Measurements from ENCODE around the gene NGEF. TPM values are rescaled to one million over a fixed set of nuclear protein-coding genes. Genes with fewer than 3 reads are reported as not detected.
"Not testable (repeated sequence)": the region's sequence is repeated elsewhere in the genome, so short reads cannot be mapped to it uniquely, and the experiment has no call there.

The NGEF gene
- total and polyA plus RNA-seq, 2 donors = 4.1 to 4.2 TPM

DNA sequence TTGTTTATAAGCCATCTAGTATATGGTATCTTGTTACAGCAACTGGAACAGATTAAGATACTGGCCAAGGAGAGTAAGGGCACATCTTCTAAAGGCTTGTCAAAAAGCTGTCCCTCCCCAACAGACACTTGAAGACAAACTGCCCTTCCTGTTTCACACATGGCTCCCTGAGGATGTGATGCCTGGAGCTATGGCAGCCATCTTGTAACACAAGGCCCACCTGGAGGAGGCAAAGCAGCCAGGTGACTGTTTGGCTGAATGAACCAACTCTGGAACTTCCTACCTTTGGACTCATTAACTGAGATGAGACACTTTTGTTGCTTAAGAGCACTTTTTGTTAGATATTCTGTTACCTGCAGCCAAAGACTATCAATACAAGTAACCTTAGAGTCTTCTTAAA lies 88.6 kb downstream of the NGEF start:
- Histone ChIP-seq H3K36me3 (ENCODE audit: insufficient read depth) (no peaks in the 10 kb centered on the region), H3K27ac (ENCODE audit: low read depth) (no peak overlapping the region), H3K4me1 (ENCODE audit: insufficient read depth) (peaks cover 2% of the 10 kb centered on the region), H3K4me3 (ENCODE audit: low read depth, low read length) (no peak overlapping the region)
- DNase-seq (ENCODE audit: extremely low spot score) = no peak

GRCh38 chr2:232920760-232921159 lies 92.3 kb downstream of the NGEF start:
- H3K4me1 ChIP-seq (ENCODE audit: insufficient read depth) = no peaks in the 10 kb centered on the region
- no peak overlapping the region for H3K27ac ChIP-seq (ENCODE audit: low read depth)
- 80% methylated on average over 3 of the region's 3 CpGs for WGBS
- DNase-seq (ENCODE audit: extremely low spot score) = no peak
- no peak overlapping the region for H3K4me3 ChIP-seq (ENCODE audit: low read depth, low read length)
- H3K36me3 ChIP-seq (ENCODE audit: insufficient read depth) = no peaks in the 10 kb centered on the region

GRCh38 chr2:232920055-232920454 lies 93.0 kb downstream of the NGEF start:
- no peak for DNase-seq (ENCODE audit: extremely low spot score)
- Histone ChIP-seq H3K4me3 (ENCODE audit: low read depth, low read length) (no peak overlapping the region), H3K4me1 (ENCODE audit: insufficient read depth) (no peaks in the 10 kb centered on the region), H3K27ac (ENCODE audit: low read depth) (no peak overlapping the region), H3K36me3 (ENCODE audit: insufficient read depth) (no peaks in the 10 kb centered on the region)
- 73% methylated on average over 11 of the region's 11 CpGs for WGBS

GRCh38 chr2:232919141-232919540 lies 93.9 kb downstream of the NGEF start:
- no peak for DNase-seq (ENCODE audit: extremely low spot score)
- Histone ChIP-seq H3K27ac (ENCODE audit: low read depth) (no peak overlapping the region), H3K4me1 (ENCODE audit: insufficient read depth) (no peaks in the 10 kb centered on the region), H3K4me3 (ENCODE audit: low read depth, low read length) (no peak overlapping the region), H3K36me3 (ENCODE audit: insufficient read depth) (no peaks in the 10 kb centered on the region)
- 95% methylated on average over 6 of the region's 6 CpGs for WGBS

GRCh38 chr2:232913903-232914302 lies 99.2 kb downstream of the NGEF start:
- no peak overlapping the region for H3K4me3 ChIP-seq (ENCODE audit: low read depth, low read length)
- DNase-seq (ENCODE audit: extremely low spot score) = no peak
- WGBS = 58% methylated on average over 2 of the region's 2 CpGs
- no peak overlapping the region for H3K27ac ChIP-seq (ENCODE audit: low read depth)
- H3K4me1 ChIP-seq (ENCODE audit: insufficient read depth) = no peaks in the 10 kb centered on the region
- H3K36me3 ChIP-seq (ENCODE audit: insufficient read depth) = no peaks in the 10 kb centered on the region

DNA sequence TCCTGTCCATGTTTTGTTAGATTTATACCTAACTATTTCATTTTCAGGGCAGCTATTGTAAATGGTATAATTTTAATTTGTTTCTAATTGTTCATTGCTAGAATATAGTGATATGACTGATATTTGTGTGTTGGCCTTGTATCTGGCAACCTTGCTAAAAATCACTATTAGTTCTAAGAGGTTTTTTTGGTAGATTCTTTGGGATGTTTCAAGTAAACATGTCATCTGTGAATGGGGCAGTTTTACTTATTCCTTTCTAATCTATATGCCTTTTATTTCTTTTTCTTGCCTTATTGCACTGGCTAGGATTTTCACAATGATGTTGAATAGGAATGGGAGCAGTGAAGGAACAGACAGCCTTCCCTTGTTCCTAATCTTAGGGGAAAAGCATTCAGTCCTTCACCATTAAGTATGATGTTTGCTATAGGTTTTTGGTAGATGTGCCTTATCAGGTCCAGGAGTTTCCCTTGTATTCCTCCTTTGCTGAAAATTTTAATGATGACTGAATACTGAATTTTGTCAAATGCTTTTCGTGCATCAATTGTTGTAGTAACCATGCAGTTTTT lies 101.3 kb downstream of the NGEF start:
- Histone ChIP-seq H3K4me3 (ENCODE audit: low read depth, low read length) (no peak overlapping the region), H3K36me3 (ENCODE audit: insufficient read depth) (no peaks in the 10 kb centered on the region), H3K4me1 (ENCODE audit: insufficient read depth) (no peaks in the 10 kb centered on the region), H3K27ac (ENCODE audit: low read depth) (no peak overlapping the region)
- DNase-seq (ENCODE audit: extremely low spot score) = no peak
- 45% methylated on average over 1 of the region's 1 CpG for WGBS

- no peak for DNase-seq (ENCODE audit: extremely low spot score)
- WGBS = 85% methylated on average over 6 of the region's 6 CpGs
These were observed 102.7 kb downstream of the NGEF start for GRCh38 chr2:232910376-232910775.

DNA sequence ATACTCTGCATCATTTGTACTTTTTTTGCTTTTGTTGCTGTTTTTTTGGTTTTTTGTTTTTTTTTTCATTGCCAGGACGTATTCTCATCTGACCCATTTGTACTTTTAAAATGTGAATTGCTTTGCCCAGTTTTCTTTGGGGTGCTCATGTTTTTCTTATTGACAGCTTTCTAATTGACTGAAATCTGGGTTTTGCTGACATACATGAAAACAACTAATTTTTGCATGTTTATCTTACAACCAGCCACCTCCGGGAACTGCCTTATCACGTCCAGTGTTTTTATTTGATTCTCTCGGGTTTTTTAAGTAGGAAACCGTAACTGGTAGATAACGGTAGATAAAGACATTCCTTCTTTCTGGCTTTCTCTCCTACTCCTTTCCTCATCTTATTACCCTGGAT lies 104.4 kb downstream of the NGEF start:
- no peak for DNase-seq (ENCODE audit: extremely low spot score)
- 37% methylated on average over 6 of the region's 6 CpGs for WGBS
- no peak overlapping the region for H3K4me3 ChIP-seq (ENCODE audit: low read depth, low read length)
- no peak overlapping the region for H3K27ac ChIP-seq (ENCODE audit: low read depth)
- no peaks in the 10 kb centered on the region for H3K36me3 ChIP-seq (ENCODE audit: insufficient read depth)
- H3K4me1 ChIP-seq (ENCODE audit: insufficient read depth) = no peaks in the 10 kb centered on the region

More at GRCh38 chr2:232910376-232910775, 102.7 kb downstream of the NGEF start:
- Histone ChIP-seq H3K4me3 (ENCODE audit: low read depth, low read length) (no peak overlapping the region), H3K27ac (ENCODE audit: low read depth) (no peak overlapping the region), H3K36me3 (ENCODE audit: insufficient read depth) (no peaks in the 10 kb centered on the region), H3K4me1 (ENCODE audit: insufficient read depth) (no peaks in the 10 kb centered on the region)

DNA sequence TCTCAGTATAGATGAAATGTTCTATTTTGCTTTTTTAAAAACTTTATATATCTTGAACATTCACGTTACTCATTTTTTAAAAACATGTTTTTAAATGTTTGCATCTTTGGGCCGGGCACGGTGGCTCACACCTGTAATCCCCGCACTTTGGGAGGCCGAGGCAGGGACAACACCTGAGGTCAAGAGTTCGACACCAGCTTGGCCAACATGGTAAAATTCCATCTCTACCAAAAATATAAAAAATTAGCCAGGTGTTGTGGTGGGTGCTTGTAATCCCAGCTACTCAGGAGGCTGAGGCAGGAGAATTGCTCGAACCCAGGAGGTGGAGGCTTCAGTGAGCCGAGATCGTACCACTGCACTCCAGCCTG lies 105.4 kb downstream of the NGEF start:
- WGBS = 91% methylated on average over 9 of the region's 9 CpGs
- DNase-seq (ENCODE audit: extremely low spot score); H3K4me1 ChIP-seq (ENCODE audit: insufficient read depth); H3K4me3 ChIP-seq (ENCODE audit: low read depth, low read length); H3K27ac ChIP-seq (ENCODE audit: low read depth); H3K36me3 ChIP-seq (ENCODE audit: insufficient read depth): not testable (repeated sequence)

DNA sequence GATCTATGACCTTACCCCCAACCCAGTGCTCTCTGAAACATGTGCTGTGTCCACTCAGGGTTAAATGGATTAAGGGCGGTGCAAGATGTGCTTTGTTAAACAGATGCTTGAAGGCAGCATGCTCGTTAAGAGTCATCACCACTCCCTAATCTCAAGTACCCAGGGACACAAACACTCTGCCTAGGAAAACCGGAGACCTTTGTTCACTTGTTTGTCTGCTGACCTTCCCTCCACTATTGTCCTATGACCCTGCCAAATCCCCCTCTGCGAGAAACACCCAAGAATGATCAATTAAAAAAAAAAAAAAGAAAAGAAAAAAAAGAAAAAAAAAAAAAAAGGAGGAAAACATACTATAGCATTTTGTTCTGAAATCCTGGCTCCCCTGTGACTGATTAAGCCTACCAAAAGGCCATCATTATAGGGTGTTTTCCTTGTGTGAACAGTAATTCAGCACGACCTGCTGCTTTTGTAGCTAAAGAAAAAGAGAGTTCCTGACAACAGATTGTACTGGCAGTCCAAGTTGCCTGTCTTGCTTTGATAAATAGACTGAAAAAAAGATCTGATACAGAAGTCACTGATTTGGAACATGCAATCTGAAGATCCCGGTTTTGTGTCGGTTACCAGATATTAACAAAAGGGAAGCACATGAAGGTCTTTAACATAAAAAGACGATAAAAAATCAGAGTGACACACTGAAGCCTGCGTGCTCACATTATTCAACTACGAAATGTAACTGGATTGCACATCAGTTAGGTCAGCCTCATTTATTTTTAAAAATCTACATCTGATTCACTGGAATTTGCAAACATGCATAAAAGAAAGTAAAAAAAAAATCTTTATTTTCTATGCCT lies 106.0 kb downstream of the NGEF start:
- H3K27ac ChIP-seq (ENCODE audit: low read depth) = not testable (repeated sequence)
- WGBS = 63% methylated on average over 10 of the region's 10 CpGs

DNA sequence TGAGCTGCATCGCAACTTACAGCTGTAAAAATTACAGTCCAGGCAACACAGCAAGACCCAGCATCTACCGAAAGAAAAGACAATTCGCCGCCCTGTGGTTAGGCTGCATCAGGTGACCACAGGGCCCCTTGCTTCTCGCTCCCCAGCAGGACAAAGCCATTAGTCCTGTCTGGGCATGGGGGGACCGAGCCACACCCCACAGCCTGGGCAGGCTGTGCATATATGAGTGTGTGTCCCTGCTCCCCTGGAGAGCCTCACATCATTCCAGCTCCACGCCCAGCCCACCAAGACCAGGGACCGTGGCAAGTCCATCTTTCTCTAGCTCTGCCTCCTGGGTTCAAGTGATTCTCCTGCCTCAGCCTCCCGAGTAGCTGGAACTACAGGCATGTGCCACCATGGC lies 109.1 kb downstream of the NGEF start:
- Histone ChIP-seq H3K27ac (ENCODE audit: low read depth) (no peak overlapping the region), H3K4me3 (ENCODE audit: low read depth, low read length) (no peak overlapping the region), H3K36me3 (ENCODE audit: insufficient read depth) (no peaks in the 10 kb centered on the region), H3K4me1 (ENCODE audit: insufficient read depth) (no peaks in the 10 kb centered on the region)
- WGBS = 80% methylated on average over 9 of the region's 9 CpGs
- DNase-seq (ENCODE audit: extremely low spot score) = no peak

More for the DNA sequence above, 106.0 kb downstream of the NGEF start:
- H3K4me1 ChIP-seq (ENCODE audit: insufficient read depth); H3K36me3 ChIP-seq (ENCODE audit: insufficient read depth); DNase-seq (ENCODE audit: extremely low spot score); H3K4me3 ChIP-seq (ENCODE audit: low read depth, low read length): not testable (repeated sequence)

DNA sequence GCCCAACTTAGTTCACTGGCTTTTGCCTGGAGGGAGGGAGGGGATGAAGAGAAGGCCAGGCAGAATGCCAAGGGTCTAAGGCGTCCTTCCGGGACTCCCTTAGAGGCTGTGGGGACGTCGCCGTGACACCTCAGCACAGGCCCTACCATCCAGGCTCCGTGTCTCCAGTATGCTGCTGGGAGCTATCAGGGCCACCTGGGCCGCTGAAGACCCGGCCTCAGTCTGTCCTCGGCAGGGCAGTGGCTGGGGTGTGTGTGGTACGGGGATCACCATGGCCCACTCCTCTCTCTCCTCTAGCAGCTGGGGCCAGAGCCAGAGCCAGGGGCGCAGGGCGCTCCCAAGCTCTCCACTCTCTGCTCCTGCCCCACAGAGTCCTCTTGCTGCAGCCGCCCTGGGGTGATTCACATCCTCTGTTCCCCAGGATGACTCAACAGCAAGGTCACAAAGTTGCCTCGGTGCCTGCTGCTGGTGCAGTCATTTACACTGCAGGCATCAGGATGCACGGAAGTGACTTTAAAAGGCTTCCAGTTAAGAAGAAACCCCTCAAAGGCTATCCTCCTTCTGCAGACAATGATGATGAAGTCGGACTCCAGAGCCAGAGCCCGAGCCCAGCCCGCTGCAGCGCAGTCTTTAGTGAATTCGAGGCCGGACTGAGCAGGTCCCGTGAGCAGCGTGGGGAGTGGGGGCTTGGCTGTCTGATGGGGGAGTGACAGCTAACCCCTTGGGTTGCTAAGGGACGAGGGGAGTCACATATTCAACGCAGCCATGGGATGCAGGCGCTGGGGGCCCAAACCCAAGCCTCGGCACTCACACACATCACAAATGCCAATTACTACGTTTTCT lies 111.1 kb downstream of the NGEF start:
- Histone ChIP-seq H3K4me1 (ENCODE audit: insufficient read depth) (no peaks in the 10 kb centered on the region), H3K27ac (ENCODE audit: low read depth) (no peak overlapping the region), H3K36me3 (ENCODE audit: insufficient read depth) (no peaks in the 10 kb centered on the region), H3K4me3 (ENCODE audit: low read depth, low read length) (no peak overlapping the region)
- no peak for DNase-seq (ENCODE audit: extremely low spot score)
- 74% methylated on average over 28 of the region's 28 CpGs for WGBS

GRCh38 chr2:232900811-232901735 lies 112.0 kb downstream of the NGEF start:
- no peak for DNase-seq (ENCODE audit: extremely low spot score)
- no peaks in the 10 kb centered on the region for H3K4me1 ChIP-seq (ENCODE audit: insufficient read depth)
- H3K27ac ChIP-seq (ENCODE audit: low read depth) = no peak overlapping the region
- H3K36me3 ChIP-seq (ENCODE audit: insufficient read depth) = no peaks in the 10 kb centered on the region
- 69% methylated on average over 43 of the region's 43 CpGs for WGBS
- H3K4me3 ChIP-seq (ENCODE audit: low read depth, low read length) = no peak overlapping the region

Measured in urinary bladder (tissue), 4 donors.